IMR-90 (cell line): ENCODE results near the gene LEMD1. TPM values are rescaled to one million over a fixed set of nuclear protein-coding genes. Genes with fewer than 3 reads are reported as not detected.
"Not testable (repeated sequence)": the region's sequence is repeated elsewhere in the genome, so short reads cannot be mapped to it uniquely, and the experiment has no call there.

Experiments used
- ATAC-seq: fragments of 200-7000 bp; cut with Tn5 transposase; 2 replicates; pipeline ENCODE4 v1.9.1; 2020; ENCODE audit warnings: low read depth, mild to moderate bottlenecking, moderate library complexity
- BruUV-seq: library from RNA; stranded (reverse); fragments of 400-500 nt; replicated peaks from 2 replicates; lab custom pipeline; 2021; lab: Mats Ljungman, UMichigan
- CTCF ChIA-PET: fragments of 300-600 bp; formaldehyde crosslinking; extraction: SDS; loops from one replicate; lab custom pipeline; 2021; ENCODE audit warnings: antibody characterized with exemption; lab: Yijun Ruan, JAX
- POLR2A ChIA-PET: fragments of 300-600 bp; sonication (Branson Sonifier 250); formaldehyde crosslinking; loops from one replicate; lab custom pipeline; 2022; ENCODE audit warnings: antibody characterized with exemption; ENCODE audit not compliant: unreplicated experiment; lab: Charles Lee
- DNase-seq: peaks from one replicate; pipeline ENCODE4 v3.0.0; 2013
- H2AFZ ChIP-seq: replicated peaks from 2 replicates; pipeline ENCODE3; 2013; ENCODE audit warnings: low read length, mild to moderate bottlenecking; ENCODE audit not compliant: poor library complexity
- H2AK5ac ChIP-seq: 2 replicates; pipeline ENCODE4 v1.6.1; 2013; ENCODE audit warnings: low read depth, low read length, inconsistent platforms
- H2AK9ac ChIP-seq: replicated peaks from 2 replicates; pipeline ENCODE3; 2013; ENCODE audit warnings: mild to moderate bottlenecking, low read depth, low read length, moderate library complexity; ENCODE audit not compliant: poor library complexity
- H2BK120ac ChIP-seq: 2 replicates; pipeline ENCODE4 v1.6.1; 2013; ENCODE audit warnings: low read depth, low read length, inconsistent platforms
- H2BK15ac ChIP-seq: 3 replicates; pipeline ENCODE4 v1.6.1; 2013; ENCODE audit warnings: low read depth, low read length, inconsistent platforms
- H2BK20ac ChIP-seq: 2 replicates; pipeline ENCODE4 v1.6.1; 2013; ENCODE audit warnings: low read depth, mild to moderate bottlenecking, inconsistent platforms, low read length, moderate library complexity
- H2BK5ac ChIP-seq: 2 replicates; pipeline ENCODE4 v1.6.1; 2013; ENCODE audit warnings: mild to moderate bottlenecking, low read depth, low read length, inconsistent platforms; ENCODE audit not compliant: poor library complexity, severe bottlenecking
- H3K14ac ChIP-seq: replicated peaks from 2 replicates; pipeline ENCODE4 v1.6.1; 2013; ENCODE audit warnings: low read depth, low read length, inconsistent platforms
- H3K18ac ChIP-seq: 2 replicates; pipeline ENCODE4 v1.6.1; 2013; ENCODE audit warnings: low read depth, low read length, control low read depth
- H3K23ac ChIP-seq: 2 replicates; pipeline ENCODE4 v1.6.1; 2013; ENCODE audit warnings: low read depth, low read length, inconsistent platforms
- H3K27ac ChIP-seq: 2 replicates; pipeline ENCODE4 v1.5.1; 2013; ENCODE audit warnings: mild to moderate bottlenecking, control low read depth, low read length; ENCODE audit not compliant: insufficient read depth
- H3K27me3 ChIP-seq: 2 replicates; pipeline ENCODE4 v1.6.1; 2013; ENCODE audit warnings: low read length; ENCODE audit not compliant: control insufficient read depth, insufficient read depth
- H3K36me3 ChIP-seq: 2 replicates; pipeline ENCODE4 v1.6.1; 2013; ENCODE audit warnings: low read length, mixed read lengths; ENCODE audit not compliant: control insufficient read depth, insufficient read depth
- H3K4ac ChIP-seq: 2 replicates; pipeline ENCODE4 v1.6.1; 2013; ENCODE audit warnings: low read depth, low read length, inconsistent platforms
- H3K4me1 ChIP-seq: 2 replicates; pipeline ENCODE4 v1.6.1; 2013; ENCODE audit warnings: low read length, mixed read lengths; ENCODE audit not compliant: control insufficient read depth, insufficient read depth
- H3K4me2 ChIP-seq: 2 replicates; pipeline ENCODE4 v1.6.1; 2013; ENCODE audit warnings: low read depth, mild to moderate bottlenecking, control low read depth, low read length, moderate library complexity
- H3K4me3 ChIP-seq: 2 replicates; pipeline ENCODE4 v1.5.1; 2013; ENCODE audit warnings: low read depth, mild to moderate bottlenecking, control low read depth, low read length, moderate library complexity; ENCODE audit not compliant: insufficient read depth
- H3K56ac ChIP-seq: 2 replicates; pipeline ENCODE4 v1.6.1; 2013; ENCODE audit warnings: low read length, inconsistent platforms; ENCODE audit not compliant: insufficient read depth; ENCODE audit errors: extremely low read depth
- H3K79me1 ChIP-seq, 2 experiments: 2 replicates each; pipeline ENCODE4 v1.6.1; 2013; ENCODE audit warnings: low read length in 2 of 2, inconsistent platforms in 1 of 2, low read depth in 1 of 2
- H3K9ac ChIP-seq: 2 replicates; pipeline ENCODE4 v1.6.1; 2013; ENCODE audit warnings: low read depth, low read length, control low read depth
- H3K9me1 ChIP-seq: 2 replicates; pipeline ENCODE4 v1.6.1; 2013; ENCODE audit warnings: low read length, inconsistent platforms; ENCODE audit not compliant: insufficient read depth
- H3K9me3 ChIP-seq: 2 replicates; pipeline ENCODE4 v1.6.1; 2013; ENCODE audit warnings: low read length; ENCODE audit not compliant: control insufficient read depth, insufficient read depth
- H4K20me1 ChIP-seq: 2 replicates; pipeline ENCODE4 v1.6.1; 2013; ENCODE audit warnings: low read length, inconsistent platforms; ENCODE audit not compliant: insufficient read depth
- H4K5ac ChIP-seq: 2 replicates; pipeline ENCODE4 v1.6.1; 2013; ENCODE audit warnings: mild to moderate bottlenecking, low read depth, low read length, control low read depth
- H4K8ac ChIP-seq, 2 experiments: 2 replicates each; pipeline ENCODE4 v1.6.1; 2013; ENCODE audit warnings: low read depth in 2 of 2, low read length in 2 of 2, control low read depth in 1 of 2, inconsistent platforms in 1 of 2
- H4K91ac ChIP-seq: 2 replicates; pipeline ENCODE4 v1.6.1; 2013; ENCODE audit warnings: low read depth, low read length, inconsistent platforms; ENCODE audit not compliant: insufficient read depth
- CEBPB ChIP-seq: IDR thresholded peaks from 2 replicates; pipeline ENCODE4 v1.6.1; 2012; ENCODE audit warnings: low read depth, low read length, improper control_type of control experiment
- CHD1 ChIP-seq: IDR thresholded peaks from 2 replicates; pipeline ENCODE4 v1.6.1; 2012; ENCODE audit warnings: low read depth, low read length, improper control_type of control experiment
- CTCF ChIP-seq: conservative IDR thresholded peaks from 2 replicates; pipeline ENCODE4 v1.5.1; 2012; ENCODE audit warnings: mild to moderate bottlenecking, low read depth, low read length, improper control_type of control experiment
- MAFK ChIP-seq: IDR thresholded peaks from 2 replicates; pipeline ENCODE4 v1.6.1; 2012; ENCODE audit warnings: low read depth, low read length, improper control_type of control experiment
- MXI1 ChIP-seq: IDR thresholded peaks from 2 replicates; pipeline ENCODE4 v1.6.1; 2012; ENCODE audit warnings: low read depth, mild to moderate bottlenecking, low read length, moderate library complexity, borderline replicate concordance
- RAD21 ChIP-seq: IDR thresholded peaks from 2 replicates; pipeline ENCODE4 v1.6.1; 2012; ENCODE audit warnings: low read length, improper control_type of control experiment
- RFX5 ChIP-seq: IDR thresholded peaks from 2 replicates; pipeline ENCODE4 v1.8.0; 2012; ENCODE audit warnings: low read depth, mild to moderate bottlenecking, low read length, moderate library complexity
- WGBS, 2 experiments: methylation state at CpG; one replicate each; pipeline versions ENCODE4 v1.1.5 to v1.1.7; 2013; ENCODE audit warnings: missing lambda C conversion rate in 2 of 2; ENCODE audit not compliant: insufficient read length in 1 of 2; ENCODE audit errors: extremely low coverage in 2 of 2; 5-methylcytosine and 5-hydroxymethylcytosine counted together
- dilution Hi-C: fragments of 300-500 bp; cut with HindIII; formaldehyde crosslinking; loops from one replicate; pipeline ENCODE4 v1.14.3; 2018; ENCODE audit warnings: low sequenced_read_pairs; ENCODE audit not compliant: unreplicated experiment
- in situ Hi-C: fragments of 300-500 bp; cut with MboI; formaldehyde crosslinking; loops from 3 replicates; pipeline ENCODE4 v1.14.3; 2019; ENCODE audit warnings: low sequenced_read_pairs, inconsistent platforms, mixed read lengths
- intact Hi-C: fragments of 100-400 bp; cut with micrococcal nuclease; formaldehyde crosslinking; loops from 2 replicates; pipeline ENCODE4 v1.10.0; 2022
- polyA plus RNA-seq, 3 experiments: library from polyadenylated mRNA; depleted of rRNA; stranded (reverse); fragments of >200 nt; gene quantifications; 2 replicates each; pipeline ENCODE4 v1.2.3, GENCODE V29; 2012; ENCODE audit warnings: low replicate concordance in 1 of 3
- total RNA-seq: library from RNA; depleted of rRNA; stranded (reverse); fragments of >200 nt; gene quantifications from 2 replicates; pipeline ENCODE4 v1.2.3, GENCODE V29; 2012

Gene LEMD1
- total and polyA plus RNA-seq, 2 of the 4 experiments (the other 2 are of a cell fraction): not detected

DNA sequence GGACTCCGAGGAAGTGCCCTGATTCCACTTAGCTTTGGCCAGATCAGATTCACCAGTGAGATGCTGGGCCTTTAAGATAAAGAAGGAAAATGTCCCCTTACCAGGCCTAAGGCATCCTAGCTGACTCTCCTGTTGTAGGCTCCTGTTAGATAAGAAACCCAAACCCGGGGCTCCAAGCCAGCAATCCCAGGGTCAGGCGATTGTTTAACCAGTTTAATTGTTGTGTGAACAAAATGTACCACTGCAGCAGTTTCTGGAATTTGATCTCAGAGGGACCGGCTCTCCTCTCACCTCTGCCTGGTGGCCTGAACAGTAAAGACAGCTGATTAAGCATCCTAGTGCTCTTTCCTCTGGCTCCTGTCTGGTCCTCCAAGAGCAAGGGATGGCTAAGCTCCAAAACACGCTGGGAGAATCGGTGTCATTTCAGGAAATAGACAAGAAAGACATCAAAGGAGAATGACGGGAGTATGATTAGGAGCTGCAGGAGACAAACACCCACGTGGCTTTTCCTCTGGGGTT lies 55.9 kb downstream of the LEMD1 start:
- no peak for TF ChIP-seq MXI1
- TF ChIP-seq CHD1: no peak
- no peak for TF ChIP-seq CTCF
- TF ChIP-seq RAD21: no peak
- TF ChIP-seq RFX5: no peak
- no peak for TF ChIP-seq MAFK
- TF ChIP-seq CEBPB: no peak

DNA sequence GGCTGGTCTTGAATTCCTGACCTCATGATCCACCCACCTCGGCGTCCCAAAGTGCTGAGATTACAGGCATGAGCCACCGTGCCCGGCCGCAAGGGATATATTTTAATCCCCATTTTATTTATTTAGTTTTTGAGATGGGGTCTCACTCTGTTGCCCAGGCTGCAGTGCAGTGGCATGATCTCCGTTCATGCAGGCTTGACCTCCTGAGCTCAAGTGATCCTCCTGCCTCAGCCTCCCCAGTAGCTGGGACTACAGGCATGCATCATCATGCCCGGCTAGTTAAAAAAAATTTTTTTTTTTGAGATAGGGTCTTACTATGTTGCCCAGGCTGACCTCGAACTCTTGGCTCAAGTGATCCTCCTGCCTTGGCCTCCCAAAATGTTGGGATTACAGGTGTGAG lies 56.8 kb downstream of the LEMD1 start:
- dilution Hi-C loops, BruUV-seq, in situ Hi-C loops: not testable (repeated sequence)

More for the DNA sequence above, 55.9 kb downstream of the LEMD1 start:
- ATAC-seq: no peak
- Histone ChIP-seq H3K56ac (no peak overlapping the region), H3K18ac (no peak overlapping the region), H2AFZ (peak overlapping the region; percentile 59), H4K5ac (no peak overlapping the region), H2BK120ac (no peak overlapping the region), H3K23ac (no peak overlapping the region; the same call in 1 of the 2 replicates), H2BK15ac (no peak overlapping the region), H3K4me2 (no peak overlapping the region), H3K27ac (no peak overlapping the region), H2AK5ac (no peak overlapping the region), H3K9ac (no peak overlapping the region), H3K27me3 (peaks cover 11% of the 10 kb centered on the region), H3K4me1 (no peaks in the 10 kb centered on the region), H3K4me3 (no peak overlapping the region), H2BK20ac (no peak overlapping the region), H3K14ac (no peak overlapping the region), H3K79me1 (no peaks in the 10 kb centered on the region), H2AK9ac (no peak overlapping the region), H2BK5ac (no peak overlapping the region), H3K9me3 (no peaks in the 10 kb centered on the region), H3K4ac (no peak overlapping the region), H3K9me1 (no peaks in the 10 kb centered on the region), H3K36me3 (no peaks in the 10 kb centered on the region), H4K8ac (no peak overlapping the region), H4K20me1 (no peaks in the 10 kb centered on the region), H4K91ac (no peak overlapping the region)
- intact Hi-C loops: no loop called here
- no TSS peak for BruUV-seq
- dilution Hi-C loops: no loop called here
- DNase-seq: no peak
- WGBS, 2 experiments: no CpG with 5 or more reads among the region's 8 CpGs
- POLR2A ChIA-PET: no interaction called here
- CTCF ChIA-PET: interaction anchor here (0.5 to 1.7 kb wide), 2 partner anchors 12 to 120 kb away, joined by 6 to 8 read pairs; no protein-coding TSS in a partner anchor
- in situ Hi-C loops: no loop called here

More for the DNA sequence above, 56.8 kb downstream of the LEMD1 start:
- POLR2A ChIA-PET, H4K8ac ChIP-seq, H3K9ac ChIP-seq, H3K9me1 ChIP-seq, H3K27ac ChIP-seq, H3K23ac ChIP-seq, H2BK20ac ChIP-seq, H3K79me1 ChIP-seq, H3K4me1 ChIP-seq, H2AK9ac ChIP-seq, H4K5ac ChIP-seq, intact Hi-C loops, H2BK15ac ChIP-seq, H3K36me3 ChIP-seq, H4K20me1 ChIP-seq, H2AFZ ChIP-seq, H2BK120ac ChIP-seq, H2AK5ac ChIP-seq, H3K14ac ChIP-seq, ATAC-seq, H4K91ac ChIP-seq, H2BK5ac ChIP-seq, H3K56ac ChIP-seq, DNase-seq, H3K4me2 ChIP-seq, H3K4ac ChIP-seq, H3K9me3 ChIP-seq, H3K18ac ChIP-seq, H3K4me3 ChIP-seq: not testable (repeated sequence)
- CTCF ChIA-PET: interaction anchor here (2.2 kb wide), 1 partner anchor 11 kb away, joined by 11 read pairs; no protein-coding TSS in a partner anchor
- peaks cover 18% of the 10 kb centered on the region for H3K27me3 ChIP-seq
- no CpG with 5 or more reads among the region's 8 CpGs for WGBS, 2 experiments
